ENCODE results near the gene ZGRF1. TPM values are rescaled to one million over a fixed set of nuclear protein-coding genes. Genes with fewer than 3 reads are reported as not detected.
"Not testable (repeated sequence)": the region's sequence is repeated elsewhere in the genome, so short reads cannot be mapped to it uniquely, and the experiment has no call there.

The ZGRF1 gene
- total and polyA plus RNA-seq, 7 donors = 0.46 to 5.3 (median 3.6) TPM

GRCh38 chr4:112492321-112492720 is 144.4 kb downstream of the ZGRF1 start:
- Histone ChIP-seq H3K9me3 (peaks cover 0 to 14% (median 3%) of the 10 kb centered on the region in 4 donors), H3K27ac (no peak overlapping the region), H3K36me3 (no peaks in the 10 kb centered on the region), H3K4me1 (no peaks in the 10 kb centered on the region), H3K4me3 (no peak overlapping the region), H3K27me3 (no peaks in the 10 kb centered on the region)
- no peak for DNase-seq
- 84 to 85% methylated on average over 7 of the region's 7 CpGs for WGBS, 2 donors
- intact Hi-C loops (cut with DNase I) = no loop called here
- TF ChIP-seq, protein P1, sequence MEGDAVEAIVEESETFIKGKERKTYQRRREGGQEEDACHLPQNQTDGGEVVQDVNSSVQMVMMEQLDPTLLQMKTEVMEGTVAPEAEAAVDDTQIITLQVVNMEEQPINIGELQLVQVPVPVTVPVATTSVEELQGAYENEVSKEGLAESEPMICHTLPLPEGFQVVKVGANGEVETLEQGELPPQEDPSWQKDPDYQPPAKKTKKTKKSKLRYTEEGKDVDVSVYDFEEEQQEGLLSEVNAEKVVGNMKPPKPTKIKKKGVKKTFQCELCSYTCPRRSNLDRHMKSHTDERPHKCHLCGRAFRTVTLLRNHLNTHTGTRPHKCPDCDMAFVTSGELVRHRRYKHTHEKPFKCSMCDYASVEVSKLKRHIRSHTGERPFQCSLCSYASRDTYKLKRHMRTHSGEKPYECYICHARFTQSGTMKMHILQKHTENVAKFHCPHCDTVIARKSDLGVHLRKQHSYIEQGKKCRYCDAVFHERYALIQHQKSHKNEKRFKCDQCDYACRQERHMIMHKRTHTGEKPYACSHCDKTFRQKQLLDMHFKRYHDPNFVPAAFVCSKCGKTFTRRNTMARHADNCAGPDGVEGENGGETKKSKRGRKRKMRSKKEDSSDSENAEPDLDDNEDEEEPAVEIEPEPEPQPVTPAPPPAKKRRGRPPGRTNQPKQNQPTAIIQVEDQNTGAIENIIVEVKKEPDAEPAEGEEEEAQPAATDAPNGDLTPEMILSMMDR (IDR thresholded peaks at IDR 0.05) = no peak
- TF ChIP-seq POLR2A (IDR thresholded peaks at IDR 0.05) (no peak), POLR2AphosphoS5 (IDR thresholded peaks at IDR 0.05) (no peak), EP300 (IDR thresholded peaks at IDR 0.05) (no peak)

DNA sequence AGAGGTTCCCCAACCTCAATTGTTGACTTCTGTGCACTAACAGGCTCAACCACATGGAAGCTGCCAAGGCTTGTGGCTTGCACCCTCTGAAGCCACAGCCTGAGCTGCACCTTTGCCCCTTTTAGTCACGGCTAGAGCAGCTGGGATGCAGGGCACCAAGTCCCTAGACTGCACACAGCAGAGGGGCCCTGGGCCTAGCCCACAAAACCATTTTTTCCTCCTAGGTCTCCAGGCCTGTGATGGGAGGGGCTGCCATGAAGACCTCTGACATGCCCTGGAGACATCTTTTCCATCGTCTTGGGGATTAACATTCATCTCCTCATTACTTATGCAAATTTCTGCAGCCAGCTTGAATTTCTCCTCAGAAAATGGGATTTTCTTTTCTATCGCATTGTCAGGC is 145.9 kb downstream of the ZGRF1 start:
- H3K4me1 ChIP-seq; intact Hi-C loops (cut with DNase I): not testable (repeated sequence)
- 89% methylated on average over 3 of the region's 3 CpGs for WGBS, 2 donors

More for the DNA sequence above, 145.9 kb downstream of the ZGRF1 start:
- H3K4me3 ChIP-seq, H3K27ac ChIP-seq, H3K27me3 ChIP-seq, DNase-seq, H3K36me3 ChIP-seq: not testable (repeated sequence)
- peaks cover 0 to 14% (median 3%) of the 10 kb centered on the region in 4 donors for H3K9me3 ChIP-seq

Small RNAs within 50 kb of the gene (small RNA-seq; reads per million reads assigned to genes)
- 0 reads per million in 3 donors for gene MIR302A
- gene MIR302C = 0 reads per million in 3 donors
- 0 reads per million in 3 donors for gene MIR302D
- 0 to 0.36 (median 0) reads per million in 3 donors for gene MIR367

Other genes with a start within 250 kb of the ZGRF1 start
- not detected for gene NEUROG2, start 120.7 kb downstream of the ZGRF1 start, total RNA-seq
- gene NEUROG2, start 120.7 kb downstream of the ZGRF1 start, polyA plus RNA-seq = not detected
- gene LARP7, start 234 bp upstream of the ZGRF1 start, total RNA-seq = 10 to 100 TPM; 50.0 to 57.9 (median 52.9) TPM
- 10 to 100 TPM; 35.6 to 57.1 (median 53.2) TPM for gene LARP7, start 234 bp upstream of the ZGRF1 start, polyA plus RNA-seq

Measured in sigmoid colon (tissue), 7 donors.